GM21737 (cell line): ENCODE measurements around the gene BNC2.

Experiments
- ATAC-seq: cut with Tn5 transposase; IDR thresholded peaks from one replicate; pipeline ENCODE4 v1.9.1; 2021; ENCODE audit warnings: mild to moderate bottlenecking, moderate library complexity; ENCODE audit not compliant: unreplicated experiment

The BNC2 gene

GRCh38 chr9:16821344-16821743 is 49.1 kb downstream of the BNC2 start:
- ATAC-seq = no peak

- no peak for ATAC-seq
Measured at GRCh38 chr9:16817514-16817913, 53.0 kb downstream of the BNC2 start.

- ATAC-seq = no peak
Measured at GRCh38 chr9:16817002-16817401, 53.5 kb downstream of the BNC2 start.

- ATAC-seq = no peak
Measured at GRCh38 chr9:16816011-16816410, 54.5 kb downstream of the BNC2 start.

GRCh38 chr9:16815079-16815478 is 55.4 kb downstream of the BNC2 start:
- ATAC-seq = no peak

- ATAC-seq = no peak
Measured at GRCh38 chr9:16813838-16814237, 56.6 kb downstream of the BNC2 start.

GRCh38 chr9:16811987-16812685 is 58.3 kb downstream of the BNC2 start:
- ATAC-seq = no peak

GRCh38 chr9:16809912-16810610 is 60.4 kb downstream of the BNC2 start:
- ATAC-seq = no peak

- ATAC-seq = no peak
Measured at GRCh38 chr9:16806674-16807073, 63.8 kb downstream of the BNC2 start.

- no peak for ATAC-seq
Measured at GRCh38 chr9:16803648-16804047, 66.8 kb downstream of the BNC2 start.

GRCh38 chr9:16801871-16802466 is 68.5 kb downstream of the BNC2 start:
- ATAC-seq = no peak

- no peak for ATAC-seq
Measured at GRCh38 chr9:16796304-16796825, 74.1 kb downstream of the BNC2 start.

GRCh38 chr9:16794871-16795639 is 75.4 kb downstream of the BNC2 start:
- ATAC-seq = no peak

GRCh38 chr9:16794103-16794502 is 76.4 kb downstream of the BNC2 start:
- ATAC-seq = no peak

- ATAC-seq = no peak
Measured at GRCh38 chr9:16787724-16788123, 82.7 kb downstream of the BNC2 start.

GRCh38 chr9:16784002-16784401 is 86.5 kb downstream of the BNC2 start:
- no peak for ATAC-seq

- no peak for ATAC-seq
Measured at GRCh38 chr9:16782490-16782889, 88.0 kb downstream of the BNC2 start.

GRCh38 chr9:16775330-16775729 is 95.1 kb downstream of the BNC2 start:
- ATAC-seq = no peak

- no peak for ATAC-seq
Measured at GRCh38 chr9:16773617-16774016, 96.9 kb downstream of the BNC2 start.

GRCh38 chr9:16773116-16773515 is 97.4 kb downstream of the BNC2 start:
- no peak for ATAC-seq

GRCh38 chr9:16771356-16771755 is 99.1 kb downstream of the BNC2 start:
- no peak for ATAC-seq
